K562 (cell line): ENCODE results near the gene CCDC9B. TPM values are rescaled to one million over a fixed set of nuclear protein-coding genes. Genes with fewer than 3 reads are reported as not detected.

Experiments
- BCLAF1 ChIP-seq, 2 experiments: fragments of 450-650 bp in 1 of 2; IDR thresholded peaks; 2 replicates each; pipeline ENCODE4 v1.6.1; 2011 to 2017; ENCODE audit warnings: low read depth in 2 of 2, antibody characterized with exemption in 1 of 2, borderline replicate concordance in 1 of 2, low read length in 1 of 2, mild to moderate bottlenecking in 1 of 2, mixed read lengths in 1 of 2; ENCODE audit not compliant: control insufficient read depth in 1 of 2
- ELK3 ChIP-seq: fragments of 450-650 bp; formaldehyde crosslinking; IDR thresholded peaks from 2 replicates; pipeline ENCODE4 v1.4.0; 2020; ENCODE audit warnings: mild to moderate bottlenecking
- EP400 ChIP-seq: fragments of 450-650 bp; IDR thresholded peaks from 2 replicates; pipeline ENCODE4 v1.6.1; 2017; ENCODE audit warnings: antibody characterized with exemption, mild to moderate bottlenecking, moderate library complexity
- GTF2A2 ChIP-seq: IDR thresholded peaks from 2 replicates; pipeline ENCODE4 v1.6.1; 2016; ENCODE audit warnings: mild to moderate bottlenecking, missing genetic modification characterization, missing compliant biosample characterization
- KAT7 ChIP-seq: sonication (generic); formaldehyde crosslinking; IDR thresholded peaks from 2 replicates; pipeline ENCODE4 v1.8.0; 2022; ENCODE audit warnings: missing genetic modification reagents, mild to moderate bottlenecking, borderline replicate concordance
- L3MBTL2 ChIP-seq: fragments of 450-650 bp; IDR thresholded peaks from 2 replicates; pipeline ENCODE4 v1.6.1; 2016; ENCODE audit warnings: mild to moderate bottlenecking, moderate library complexity
- MGA ChIP-seq: fragments of 450-650 bp; IDR thresholded peaks from 2 replicates; pipeline ENCODE4 v1.6.1; 2016; ENCODE audit warnings: mild to moderate bottlenecking, moderate library complexity
- POLR2A ChIP-seq: fragments of 450-650 bp; conservative IDR thresholded peaks from 2 replicates; pipeline ENCODE4 v1.6.1; 2016
- ZNF766 ChIP-seq: fragments of 200-800 bp; sonication (Bioruptor generic); conservative IDR thresholded peaks from 2 replicates; pipeline ENCODE4 v1.6.1; 2016; ENCODE audit warnings: missing genetic modification characterization, missing compliant biosample characterization
- polyA plus RNA-seq, 8 experiments: library from polyadenylated mRNA; depleted of rRNA in 4 of 8; stranded (reverse) in 5 of 8; unstranded in 3 of 8; fragments of >200 nt; fragmentation: Nextera tagmentation in 2 of 8; fragmentation: Illumina TruSeq in 1 of 8; extraction: Ambion mirVana in 2 of 8; extraction: Trizol in 1 of 8; gene quantifications; 2 replicates each; pipeline versions ENCODE4 v1.2.1 to v1.2.3, GENCODE V29; 2011 to 2014; ENCODE audit warnings: inconsistent platforms in 1 of 8, missing spikeins in 1 of 8
- total RNA-seq, 7 experiments: library from RNA; depleted of rRNA in 6 of 7; stranded (reverse); fragments of >200 nt in 6 of 7; fragmentation: Illumina TruSeq in 2 of 7; extraction: Trizol in 2 of 7; gene quantifications; 2 replicates each; pipeline versions ENCODE4 v1.2.1 to v1.2.3, GENCODE V29; 2011 to 2021; ENCODE audit warnings: low replicate concordance in 1 of 7

The CCDC9B gene
- total and polyA plus RNA-seq, 9 of the 15 experiments (the other 6 are each of a cell fraction or from before 2014, with no cell fraction given) = 0.01 to 0.47 (median 0.15) TPM; not detected in 1

- TF ChIP-seq MGA = peak; percentile 85
- TF ChIP-seq L3MBTL2 = 0 out of 2 replicates have a peak, but pooled peaks have one; percentile 32
- TF ChIP-seq ELK3 (CRISPR knock-in tag) = no peak
- no peak for TF ChIP-seq GTF2A2 (tag)
- TF ChIP-seq ZNF766 (CRISPR knock-in tag) = peak; percentile 96
- peak; percentile 72; the same call in 1 of the 2 replicates for TF ChIP-seq KAT7 (CRISPR knock-in tag)
- TF ChIP-seq BCLAF1 (IDR thresholded peaks at IDR 0.05; ENCODE audit: borderline replicate concordance in 1 of 2, control insufficient read depth in 1 of 2, low read depth in 2 of 2, low read length in 1 of 2) = peak in 1 of 2 experiments; percentile 93; a peak in 2 of 4 replicates
- TF ChIP-seq POLR2A = peak; percentile 88
- peak; percentile 86 for TF ChIP-seq EP400
These were observed 42.1 kb upstream of the CCDC9B start, which contains the start of gene KNSTRN (continued) for GRCh38 chr15:40382580-40383456.
